GM12878 (cell line): ENCODE measurements around the gene SASH1. TPM values are rescaled to one million over a fixed set of nuclear protein-coding genes. Genes with fewer than 3 reads are reported as not detected.

ENCODE experiments used
- ATAC-seq: fragments of 200-7000 bp; cut with Tn5 transposase; 3 replicates; pipeline ENCODE4 v1.9.1; 2020; ENCODE audit warnings: mild to moderate bottlenecking, moderate library complexity
- BruUV-seq: library from RNA; stranded (reverse); fragments of 400-500 nt; replicated peaks from 2 replicates; lab custom pipeline; 2021; lab: Mats Ljungman, UMichigan
- CTCF ChIA-PET: fragments of 300-600 bp; sonication (Branson Sonifier 250); formaldehyde crosslinking; extraction: SDS; loops from one replicate; lab custom pipeline; 2021; ENCODE audit warnings: inconsistent platforms; lab: Yijun Ruan, JAX
- POLR2A ChIA-PET: fragments of 350-600 bp; formaldehyde crosslinking; extraction: SDS; loops from one replicate; lab custom pipeline; 2021; ENCODE audit warnings: inconsistent platforms; lab: Charles Lee
- RAD21 ChIA-PET: fragments of 300-600 bp; sonication (Branson Sonifier 250); formaldehyde crosslinking; loops from one replicate; lab custom pipeline; 2023; ENCODE audit warnings: antibody characterized with exemption; ENCODE audit not compliant: unreplicated experiment; lab: Charles Lee
- SMC1A ChIA-PET: fragments of 300-600 bp; sonication (Branson Sonifier 250); formaldehyde crosslinking; loops from one replicate; lab custom pipeline; 2023; ENCODE audit not compliant: unreplicated experiment, uncharacterized antibody; lab: Charles Lee
- DNase-seq: peaks from one replicate; pipeline ENCODE4 v3.0.0-alpha.2; 2011; ENCODE audit warnings: low read depth, low spot score
- FAIRE-seq: peaks from 3 replicates; lab custom pipeline; 2011; peaks lifted over from hg19 to GRCh38; lab: Jason Lieb, UNC
- H2AFZ ChIP-seq: 2 replicates; pipeline ENCODE4 v1.6.0; 2011; ENCODE audit warnings: low read depth, low read length, control low read depth; ENCODE audit not compliant: control insufficient read depth
- H3K27ac ChIP-seq: 2 replicates; pipeline ENCODE4 v1.5.1; 2011; ENCODE audit warnings: control low read depth; ENCODE audit not compliant: control insufficient read depth, insufficient read depth
- H3K27me3 ChIP-seq, 2 experiments: replicated peaks in 1 of 2; 2 replicates each; pipeline versions ENCODE4 v1.6.0 to v1.6.1; 2011; ENCODE audit warnings: low read length in 1 of 2; ENCODE audit not compliant: control insufficient read depth in 2 of 2, insufficient read depth in 2 of 2
- H3K36me3 ChIP-seq, 2 experiments: 2 replicates each; pipeline ENCODE4 v1.5.1; 2011; ENCODE audit warnings: low read length in 1 of 2; ENCODE audit not compliant: control insufficient read depth in 2 of 2, insufficient read depth in 2 of 2
- H3K4me1 ChIP-seq: 2 replicates; pipeline ENCODE4 v1.6.1; 2011; ENCODE audit warnings: mild to moderate bottlenecking, low read length, moderate library complexity, mixed read lengths; ENCODE audit not compliant: control insufficient read depth, insufficient read depth
- H3K4me2 ChIP-seq: 2 replicates; pipeline ENCODE4 v1.6.0; 2011; ENCODE audit warnings: control low read depth; ENCODE audit not compliant: control insufficient read depth, insufficient read depth
- H3K4me3 ChIP-seq: fragments of 200-600 bp; sonication (generic); 2 replicates; pipeline ENCODE4 v1.5.1; 2016
- H3K79me2 ChIP-seq: 2 replicates; pipeline ENCODE4 v1.6.0; 2011; ENCODE audit warnings: low read length; ENCODE audit not compliant: control insufficient read depth, insufficient read depth
- H3K9ac ChIP-seq: 2 replicates; pipeline ENCODE4 v1.8.0; 2011; ENCODE audit warnings: low read length, control low read depth, mixed read lengths; ENCODE audit not compliant: control insufficient read depth, insufficient read depth
- H3K9me3 ChIP-seq: replicated peaks from 3 replicates; pipeline ENCODE4 v1.5.1; 2011; ENCODE audit warnings: mild to moderate bottlenecking, low read length; ENCODE audit not compliant: control insufficient read depth, insufficient read depth
- H4K20me1 ChIP-seq: 2 replicates; pipeline ENCODE4 v1.6.0; 2011; ENCODE audit not compliant: control insufficient read depth, insufficient read depth
- CBX3 ChIP-seq: fragments of 200-600 bp; sonication (generic); IDR thresholded peaks from 2 replicates; pipeline ENCODE4 v1.6.1; 2016; ENCODE audit warnings: low read depth, borderline replicate concordance
- CREB1 ChIP-seq: IDR thresholded peaks from 2 replicates; pipeline ENCODE4 v1.6.1; 2012; ENCODE audit warnings: low read depth, mild to moderate bottlenecking, inconsistent platforms
- CREM ChIP-seq: IDR thresholded peaks from 2 replicates; pipeline ENCODE4 v1.6.1; 2014; ENCODE audit warnings: antibody characterized with exemption, low read depth
- ESRRA ChIP-seq: IDR thresholded peaks from 2 replicates; pipeline ENCODE4 v1.6.1; 2012; ENCODE audit warnings: mild to moderate bottlenecking, low read length, improper control_type of control experiment
- KLF5 ChIP-seq: fragments of 450-650 bp; IDR thresholded peaks from 2 replicates; pipeline ENCODE4 v1.6.1; 2014; ENCODE audit warnings: mild to moderate bottlenecking; ENCODE audit not compliant: partially characterized antibody
- MYC ChIP-seq: IDR thresholded peaks from 2 replicates; pipeline ENCODE4 v1.6.1; 2011; ENCODE audit warnings: mild to moderate bottlenecking, low read length, moderate library complexity, inconsistent platforms; ENCODE audit not compliant: insufficient read depth, insufficient replicate concordance, insufficient read length, severe bottlenecking
- PAX5 ChIP-seq: IDR thresholded peaks from 2 replicates; pipeline ENCODE4 v1.6.1; 2011; ENCODE audit warnings: low read depth, low read length, borderline replicate concordance
- PAX8 ChIP-seq: fragments of 450-650 bp; IDR thresholded peaks from 2 replicates; pipeline ENCODE4 v1.6.1; 2017; ENCODE audit warnings: mild to moderate bottlenecking, moderate library complexity
- REST ChIP-seq: IDR thresholded peaks from 2 replicates; pipeline ENCODE4 v1.6.1; 2012; ENCODE audit warnings: mild to moderate bottlenecking, low read depth, low read length
- SMAD1 ChIP-seq: fragments of 450-650 bp; IDR thresholded peaks from 2 replicates; pipeline ENCODE4 v1.6.1; 2018; ENCODE audit warnings: mild to moderate bottlenecking, low read depth; ENCODE audit not compliant: partially characterized antibody
- SUPT20H ChIP-seq: IDR thresholded peaks from 2 replicates; pipeline ENCODE4 v1.6.1; 2011; ENCODE audit warnings: low read depth, mild to moderate bottlenecking, low read length, moderate library complexity, borderline replicate concordance; ENCODE audit not compliant: control insufficient read depth
- TCF12 ChIP-seq: IDR thresholded peaks from 2 replicates; pipeline ENCODE4 v1.6.1; 2011; ENCODE audit warnings: low read depth, mild to moderate bottlenecking, low read length
- ZNF24 ChIP-seq: fragments of 450-650 bp; IDR thresholded peaks from 2 replicates; pipeline ENCODE4 v1.6.1; 2017; ENCODE audit warnings: antibody characterized with exemption, mild to moderate bottlenecking
- WGBS: methylation state at CpG from one replicate; pipeline ENCODE4 v1.1.6; 2016; ENCODE audit warnings: low lambda C conversion rate; ENCODE audit not compliant: insufficient replicate concordance, insufficient coverage; ENCODE audit errors: missing lambda C conversion rate; 5-methylcytosine and 5-hydroxymethylcytosine counted together
- in situ Hi-C: fragments of 300-500 bp; cut with MboI; formaldehyde crosslinking; loops from 9 replicates; pipeline ENCODE4 v1.14.3; 2018; ENCODE audit warnings: mixed read lengths
- intact Hi-C: fragments of 100-400 bp; cut with micrococcal nuclease; formaldehyde crosslinking; loops from one replicate; pipeline ENCODE4 v1.14.2; 2022; ENCODE audit not compliant: unreplicated experiment
- polyA plus RNA-seq, 11 experiments: library from polyadenylated mRNA; depleted of rRNA in 4 of 11; unstranded in 6 of 11; stranded (reverse) in 5 of 11; fragments of >200 nt; fragmentation: Nextera tagmentation in 4 of 11; fragmentation: Illumina TruSeq in 1 of 11; extraction: Ambion mirVana in 4 of 11; extraction: Trizol in 1 of 11; gene quantifications; 1 replicate in 1 of 11; 2 replicates in 10 of 11; pipeline versions ENCODE4 v1.2.1 to v1.2.3, GENCODE V29; 2011 to 2016; ENCODE audit warnings: inconsistent platforms in 2 of 11, missing spikeins in 2 of 11, low read depth in 1 of 11
- total RNA-seq, 4 experiments: library from RNA; depleted of rRNA in 3 of 4; stranded (reverse); fragments of >200 nt in 3 of 4; fragmentation: Illumina TruSeq in 1 of 4; extraction: Trizol in 1 of 4; gene quantifications; 2 replicates each; pipeline versions ENCODE4 v1.2.1 to v1.2.3, GENCODE V29; 2013 to 2021
- TF ChIP-seq, protein P1 (sequence below): fragments of 450-650 bp; IDR thresholded peaks from 2 replicates; pipeline ENCODE4 v1.6.1; 2017; ENCODE audit warnings: borderline replicate concordance

The SASH1 gene
- total and polyA plus RNA-seq, 10 of the 15 experiments (the other 5 are each of a cell fraction or from before 2014, with no cell fraction given), result 0.01 to 0.73 (median 0.14) TPM; not detected in 4

- 29% methylated on average over 6 of the region's 6 CpGs for WGBS
- ChIA-PET SMC1A (no interaction called here), CTCF (interaction anchor here (1.0 kb wide), 1 partner anchor 202 kb away, joined by 3 read pairs; no protein-coding TSS in a partner anchor), POLR2A (no interaction called here), RAD21 (no interaction called here)
- no peak overlapping the region for H2AFZ ChIP-seq
- H3K9ac ChIP-seq, result no peak overlapping the region
- peaks cover 0 to 12% of the 10 kb centered on the region in 2 experiments; a peak in 3 of 4 replicates for H3K27me3 ChIP-seq
- BruUV-seq, result no TSS peak
- FAIRE-seq, result no peak
- intact Hi-C loops, result no loop called here
- H3K79me2 ChIP-seq, result no peaks in the 10 kb centered on the region
- no peak overlapping the region for H3K27ac ChIP-seq
- no peaks in the 10 kb centered on the region for H3K4me1 ChIP-seq
- DNase-seq, result no peak
- H3K4me3 ChIP-seq, result no peak overlapping the region
- H3K9me3 ChIP-seq, result no peaks in the 10 kb centered on the region
- H3K36me3 ChIP-seq, result no peaks in the 10 kb centered on the region
- no peak for ATAC-seq
- no peak overlapping the region for H3K4me2 ChIP-seq
- in situ Hi-C loops, result no loop called here
- H4K20me1 ChIP-seq, result no peaks in the 10 kb centered on the region
- TF ChIP-seq ZNF24 (no peak), TCF12 (no peak), REST (no peak), ESRRA (no peak), PAX8 (no peak), CBX3 (no peak), SUPT20H (no peak), KLF5 (no peak), SMAD1 (no peak), MYC (no peak), CREB1 (no peak), PAX5 (no peak), CREM (no peak)
- TF ChIP-seq, protein P1, sequence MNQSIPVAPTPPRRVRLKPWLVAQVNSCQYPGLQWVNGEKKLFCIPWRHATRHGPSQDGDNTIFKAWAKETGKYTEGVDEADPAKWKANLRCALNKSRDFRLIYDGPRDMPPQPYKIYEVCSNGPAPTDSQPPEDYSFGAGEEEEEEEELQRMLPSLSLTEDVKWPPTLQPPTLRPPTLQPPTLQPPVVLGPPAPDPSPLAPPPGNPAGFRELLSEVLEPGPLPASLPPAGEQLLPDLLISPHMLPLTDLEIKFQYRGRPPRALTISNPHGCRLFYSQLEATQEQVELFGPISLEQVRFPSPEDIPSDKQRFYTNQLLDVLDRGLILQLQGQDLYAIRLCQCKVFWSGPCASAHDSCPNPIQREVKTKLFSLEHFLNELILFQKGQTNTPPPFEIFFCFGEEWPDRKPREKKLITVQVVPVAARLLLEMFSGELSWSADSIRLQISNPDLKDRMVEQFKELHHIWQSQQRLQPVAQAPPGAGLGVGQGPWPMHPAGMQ, result no peak
Measured at GRCh38 chr6:148346681-148347440, 4.2 kb downstream of the SASH1 start.
